RWPE2 (cell line): ENCODE measurements around the gene RNF181.
A peak's percentile ranks its signal among the peaks of the same experiment; 100 is the strongest.

ENCODE experiments used
- ATAC-seq: fragments of 200-7000 bp; cut with Tn5 transposase; 3 replicates; pipeline ENCODE4 v1.9.1; 2021; ENCODE audit warnings: low read depth
- DNase-seq: peaks from one replicate; pipeline ENCODE4 v3.0.0-alpha.2; 2020; ENCODE audit warnings: low spot score
- H3K27ac ChIP-seq: fragments of 450-650 bp; 2 replicates; pipeline ENCODE4 v1.5.1; 2017; ENCODE audit warnings: mild to moderate bottlenecking; ENCODE audit not compliant: poor library complexity, severe bottlenecking
- H3K27me3 ChIP-seq: fragments of 250-450 bp; sonication (Bioruptor Pico); 2 replicates; pipeline ENCODE4 v1.5.1; 2021; ENCODE audit warnings: mild to moderate bottlenecking, moderate library complexity; ENCODE audit not compliant: insufficient read depth, poor library complexity, severe bottlenecking
- H3K36me3 ChIP-seq: fragments of 250-450 bp; sonication (Bioruptor Pico); 2 replicates; pipeline ENCODE4 v1.5.1; 2020; ENCODE audit warnings: low read depth, mild to moderate bottlenecking, moderate library complexity
- H3K4me1 ChIP-seq: fragments of 250-450 bp; sonication (Bioruptor Pico); 2 replicates; pipeline ENCODE4 v1.5.1; 2021; ENCODE audit warnings: mild to moderate bottlenecking, moderate library complexity; ENCODE audit not compliant: insufficient read depth, poor library complexity, severe bottlenecking
- H3K4me3 ChIP-seq: fragments of 250-450 bp; sonication (Bioruptor Pico); 2 replicates; pipeline ENCODE4 v1.5.1; 2021; ENCODE audit warnings: mild to moderate bottlenecking, moderate library complexity; ENCODE audit not compliant: severe bottlenecking
- H3K9me3 ChIP-seq: fragments of 250-450 bp; sonication (Bioruptor Pico); 2 replicates; pipeline ENCODE4 v1.5.1; 2021; ENCODE audit warnings: mild to moderate bottlenecking, moderate library complexity; ENCODE audit not compliant: severe bottlenecking
- TF ChIP-seq, protein P1 (sequence below): fragments of 450-650 bp; IDR thresholded peaks from one replicate; pipeline ENCODE4 v1.5.1; 2017; ENCODE audit warnings: mild to moderate bottlenecking, moderate library complexity; ENCODE audit not compliant: poor library complexity, severe bottlenecking

RNF181 gene

DNA sequence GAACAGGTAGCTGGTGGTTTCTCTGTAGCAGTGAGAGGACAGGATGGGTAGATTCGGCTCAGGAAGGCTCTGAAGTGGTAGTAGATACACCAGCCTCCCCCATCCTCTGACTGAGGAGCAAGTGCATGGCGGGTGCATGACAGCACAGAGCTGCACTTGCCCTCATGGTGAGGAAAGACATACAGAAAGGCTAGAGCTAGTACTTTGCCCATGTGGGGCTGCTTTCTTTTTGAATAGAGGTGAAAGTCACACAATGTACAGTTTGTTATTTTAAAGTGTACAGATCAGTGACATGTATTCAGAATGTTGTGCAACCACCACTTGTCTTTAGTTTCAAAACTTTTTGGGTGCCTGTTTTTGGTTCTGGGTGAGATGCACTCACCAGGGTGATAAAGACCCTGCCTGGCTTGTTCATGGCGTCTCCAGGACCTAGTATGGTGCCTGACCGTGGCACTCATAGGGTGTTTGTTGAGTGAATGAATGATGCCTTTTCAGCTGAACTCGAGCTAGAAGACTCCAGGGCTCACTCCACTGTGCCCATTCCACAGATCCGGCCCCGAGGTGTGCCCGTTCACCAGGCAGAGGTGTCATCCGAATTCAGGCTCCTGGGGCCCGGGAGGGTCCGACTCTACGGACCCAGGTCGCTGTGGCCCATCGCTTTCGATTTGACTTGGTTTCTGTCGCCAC lies 11.7 kb upstream of the RNF181 start:
- Histone ChIP-seq H3K4me1 (peaks cover 17% of the 10 kb centered on the region), H3K27me3 (no peaks in the 10 kb centered on the region), H3K4me3 (no peak overlapping the region), H3K36me3 (peaks cover 18% of the 10 kb centered on the region), H3K27ac (peak overlapping the region; percentile 69), H3K9me3 (no peaks in the 10 kb centered on the region)
- DNase-seq (no peak), ATAC-seq (no peak)
- TF ChIP-seq, protein P1, sequence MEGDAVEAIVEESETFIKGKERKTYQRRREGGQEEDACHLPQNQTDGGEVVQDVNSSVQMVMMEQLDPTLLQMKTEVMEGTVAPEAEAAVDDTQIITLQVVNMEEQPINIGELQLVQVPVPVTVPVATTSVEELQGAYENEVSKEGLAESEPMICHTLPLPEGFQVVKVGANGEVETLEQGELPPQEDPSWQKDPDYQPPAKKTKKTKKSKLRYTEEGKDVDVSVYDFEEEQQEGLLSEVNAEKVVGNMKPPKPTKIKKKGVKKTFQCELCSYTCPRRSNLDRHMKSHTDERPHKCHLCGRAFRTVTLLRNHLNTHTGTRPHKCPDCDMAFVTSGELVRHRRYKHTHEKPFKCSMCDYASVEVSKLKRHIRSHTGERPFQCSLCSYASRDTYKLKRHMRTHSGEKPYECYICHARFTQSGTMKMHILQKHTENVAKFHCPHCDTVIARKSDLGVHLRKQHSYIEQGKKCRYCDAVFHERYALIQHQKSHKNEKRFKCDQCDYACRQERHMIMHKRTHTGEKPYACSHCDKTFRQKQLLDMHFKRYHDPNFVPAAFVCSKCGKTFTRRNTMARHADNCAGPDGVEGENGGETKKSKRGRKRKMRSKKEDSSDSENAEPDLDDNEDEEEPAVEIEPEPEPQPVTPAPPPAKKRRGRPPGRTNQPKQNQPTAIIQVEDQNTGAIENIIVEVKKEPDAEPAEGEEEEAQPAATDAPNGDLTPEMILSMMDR: no peak

DNA sequence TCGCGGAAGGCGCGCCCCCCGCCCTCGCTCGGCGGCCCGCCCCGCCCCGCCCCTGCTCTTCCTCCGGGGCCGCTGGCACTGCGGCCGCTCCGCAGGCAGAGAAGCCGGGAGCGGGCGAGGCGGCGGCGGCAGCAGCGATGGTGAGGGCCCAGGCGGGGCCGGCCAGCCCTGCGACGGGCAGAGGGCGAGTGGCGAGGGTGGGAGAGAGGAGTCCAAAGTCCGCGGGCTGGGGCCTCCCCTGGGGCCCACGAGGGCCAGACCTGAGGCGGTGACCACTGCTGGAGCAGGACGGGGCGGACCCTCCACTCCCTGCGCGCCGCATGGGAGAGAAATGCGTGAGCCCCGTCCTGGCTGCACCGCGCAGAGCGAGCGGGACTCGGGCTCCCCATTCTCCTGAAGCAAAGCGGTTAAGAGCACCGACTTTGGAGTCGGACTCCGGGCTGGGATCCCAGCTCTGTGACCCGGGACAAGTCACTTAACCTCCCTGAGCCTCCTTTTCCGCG lies 11.1 kb upstream of the RNF181 start, which contains the start of gene VAMP5:
Gene VAMP5, plus strand, starts transcription at position 78 of the 503 bp plus-strand sequence. Its CDS starts 60 bp downstream, at position 138.
- Histone ChIP-seq H3K36me3 (peaks cover 13% of the 10 kb centered on the region), H3K27ac (peak within 1 kb of the TSS; percentile 69), H3K4me1 (peaks cover 15% of the 10 kb centered on the region), H3K4me3 (peak within 1 kb of the TSS; percentile 17), H3K9me3 (no peaks in the 10 kb centered on the region), H3K27me3 (no peaks in the 10 kb centered on the region)
- ATAC-seq (peak; percentile 10; the same call in 1 of the 3 replicates), DNase-seq (no peak)
- TF ChIP-seq, protein P1: no peak

- Histone ChIP-seq H3K9me3 (no peaks in the 10 kb centered on the region), H3K27ac (peak overlapping the region; percentile 69), H3K27me3 (no peaks in the 10 kb centered on the region), H3K4me3 (no peak overlapping the region), H3K4me1 (peaks cover 15% of the 10 kb centered on the region), H3K36me3 (peaks cover 6% of the 10 kb centered on the region)
- ATAC-seq: peak; percentile 80
- no peak for DNase-seq
- TF ChIP-seq, protein P1: no peak
Measured at GRCh38 chr2:85584857-85585780, 10.4 kb upstream of the RNF181 start.

GRCh38 chr2:85585781-85586105 lies 9.8 kb upstream of the RNF181 start:
- DNase-seq: no peak
- no peak for ATAC-seq
- H3K27ac ChIP-seq: peak overlapping the region; percentile 69
- H3K36me3 ChIP-seq: peaks cover 3% of the 10 kb centered on the region; the same call in 1 of the 2 replicates
- H3K27me3 ChIP-seq: no peaks in the 10 kb centered on the region
- no peak overlapping the region for H3K4me3 ChIP-seq
- no peaks in the 10 kb centered on the region for H3K9me3 ChIP-seq
- TF ChIP-seq, protein P1: no peak
- peaks cover 18% of the 10 kb centered on the region for H3K4me1 ChIP-seq
